Measurements from ENCODE around the gene BCAR1. TPM values are rescaled to one million over a fixed set of nuclear protein-coding genes. Genes with fewer than 3 reads are reported as not detected.
A peak's percentile ranks its signal among the peaks of the same experiment; 100 is the strongest.

BCAR1 gene
- total and polyA plus RNA-seq, 4 donors: 25.1 to 98.0 (median 59.0) TPM

DNA sequence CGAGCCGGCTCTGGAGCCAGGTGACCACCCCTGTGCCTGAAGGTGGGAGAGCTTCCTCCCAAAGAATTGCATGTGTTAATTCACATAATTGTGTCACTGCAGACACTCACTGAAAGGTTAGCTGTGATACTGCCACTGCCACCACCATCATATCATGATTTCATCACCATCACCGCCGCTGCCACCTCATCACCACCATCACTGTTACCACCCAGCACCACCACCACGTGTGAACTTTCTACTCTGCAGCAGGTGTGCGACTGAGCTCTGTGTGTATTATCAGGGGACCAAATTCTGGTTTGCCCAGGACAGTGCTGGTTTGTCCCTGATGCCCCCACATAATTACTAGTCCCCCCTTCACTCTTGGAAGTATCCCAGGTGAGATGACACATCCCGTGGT is 15.2 kb downstream of the BCAR1 start:
- no peaks in the 10 kb centered on the region for H3K27me3 ChIP-seq (ENCODE audit: control insufficient read depth, insufficient read depth, low read length)
- peak in 1 of 6 donors; percentile 1 for DNase-seq (ENCODE audit: low read depth in 4 of 6, low spot score in 6 of 6)
- no peaks in the 10 kb centered on the region for H3K9me3 ChIP-seq (ENCODE audit: control insufficient read depth, insufficient read depth, low read length)
- 90% methylated on average over 7 of the region's 7 CpGs for WGBS (ENCODE audit: insufficient coverage)
- H3K36me3 ChIP-seq (ENCODE audit: control insufficient read depth, insufficient read depth, low read length): peaks cover 90% of the 10 kb centered on the region
- H3K27ac ChIP-seq (ENCODE audit: low read depth, low read length): no peak overlapping the region
- peaks cover 65% of the 10 kb centered on the region for H3K4me1 ChIP-seq (ENCODE audit: control insufficient read depth, insufficient read depth, low read length)
- no peak overlapping the region for H3K4me3 ChIP-seq (ENCODE audit: low read depth, low read length)

DNA sequence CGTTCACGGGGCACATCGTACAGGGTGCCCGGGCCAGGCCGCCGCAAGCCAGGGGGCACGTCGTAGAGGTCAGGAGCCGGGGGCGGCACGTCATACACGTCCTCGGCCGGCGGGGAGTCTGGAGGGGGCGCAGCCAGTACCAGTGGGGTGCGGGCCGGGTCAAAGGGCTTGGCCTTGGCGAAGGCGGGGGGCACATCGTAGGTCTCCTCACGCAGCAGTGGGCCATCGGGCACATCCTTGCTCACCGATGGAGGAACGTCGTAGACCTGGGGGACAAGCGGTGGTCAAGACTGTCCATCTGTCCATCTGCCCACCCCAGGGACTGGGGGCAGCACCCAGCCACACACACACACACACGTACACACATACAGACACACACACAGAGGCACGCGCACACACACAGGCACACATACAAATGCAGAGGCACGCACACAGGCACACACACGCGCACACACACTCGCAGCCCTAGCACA is 15.7 kb downstream of the BCAR1 start:
- Histone ChIP-seq H3K36me3 (ENCODE audit: control insufficient read depth, insufficient read depth, low read length) (peaks cover 89% of the 10 kb centered on the region), H3K27ac (ENCODE audit: low read depth, low read length) (no peak overlapping the region), H3K27me3 (ENCODE audit: control insufficient read depth, insufficient read depth, low read length) (no peaks in the 10 kb centered on the region), H3K9me3 (ENCODE audit: control insufficient read depth, insufficient read depth, low read length) (no peaks in the 10 kb centered on the region), H3K4me3 (ENCODE audit: low read depth, low read length) (no peak overlapping the region), H3K4me1 (ENCODE audit: control insufficient read depth, insufficient read depth, low read length) (peaks cover 60% of the 10 kb centered on the region)
- peak in 1 of 6 donors; percentile 1 for DNase-seq (ENCODE audit: low read depth in 4 of 6, low spot score in 6 of 6)
- 94% methylated on average over 33 of the region's 34 CpGs for WGBS (ENCODE audit: insufficient coverage)

DNA sequence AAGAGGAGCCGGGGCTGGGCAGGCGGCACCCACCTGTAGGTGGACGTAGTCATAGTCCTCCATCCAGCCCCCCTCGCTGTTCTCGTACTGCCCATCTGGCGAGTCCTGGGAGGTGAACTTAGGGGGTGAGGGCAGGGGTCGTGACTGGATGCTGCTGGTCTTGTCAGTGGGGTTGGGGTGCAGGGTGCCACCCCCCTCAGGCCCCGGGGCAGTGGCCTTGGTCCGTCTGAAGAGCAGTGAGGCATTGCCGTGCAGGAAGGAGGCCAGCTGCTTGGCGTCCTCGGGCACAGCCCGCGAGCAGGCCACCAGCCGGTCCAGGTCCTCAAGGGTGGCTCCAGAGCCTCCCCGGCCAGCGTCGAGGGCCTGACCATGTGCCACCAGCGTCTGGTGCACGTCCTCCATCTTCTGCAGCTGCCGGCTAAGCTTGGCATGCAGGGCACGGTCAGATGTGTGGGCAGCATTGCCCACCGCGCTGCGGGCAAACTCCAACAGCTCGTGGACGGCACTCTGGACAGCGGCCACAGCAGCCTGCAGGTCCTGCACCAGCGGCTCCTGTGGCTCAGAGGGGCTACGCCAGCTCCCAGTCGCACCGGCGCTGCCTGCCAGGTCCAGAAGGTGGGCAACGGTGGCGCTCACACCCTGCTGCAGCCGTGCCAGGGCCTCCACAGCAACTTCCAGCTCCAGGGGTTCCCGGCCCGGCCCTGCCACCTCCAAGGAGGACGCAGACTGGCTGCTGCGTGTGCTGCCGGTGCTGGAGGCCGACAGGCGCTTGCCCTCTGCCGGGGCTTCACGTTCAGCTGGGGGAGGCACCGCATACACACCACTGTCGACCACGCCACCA is 16.3 kb downstream of the BCAR1 start:
- Histone ChIP-seq H3K27ac (ENCODE audit: low read depth, low read length) (peak overlapping the region; percentile 58), H3K9me3 (ENCODE audit: control insufficient read depth, insufficient read depth, low read length) (no peaks in the 10 kb centered on the region), H3K36me3 (ENCODE audit: control insufficient read depth, insufficient read depth, low read length) (peaks cover 89% of the 10 kb centered on the region), H3K4me3 (ENCODE audit: low read depth, low read length) (no peak overlapping the region), H3K4me1 (ENCODE audit: control insufficient read depth, insufficient read depth, low read length) (peaks cover 53% of the 10 kb centered on the region), H3K27me3 (ENCODE audit: control insufficient read depth, insufficient read depth, low read length) (no peaks in the 10 kb centered on the region)
- DNase-seq (ENCODE audit: low read depth in 4 of 6, low spot score in 6 of 6): peak in 1 of 6 donors; percentile 4
- WGBS (ENCODE audit: insufficient coverage): 79% methylated on average over 46 of the region's 48 CpGs

DNA sequence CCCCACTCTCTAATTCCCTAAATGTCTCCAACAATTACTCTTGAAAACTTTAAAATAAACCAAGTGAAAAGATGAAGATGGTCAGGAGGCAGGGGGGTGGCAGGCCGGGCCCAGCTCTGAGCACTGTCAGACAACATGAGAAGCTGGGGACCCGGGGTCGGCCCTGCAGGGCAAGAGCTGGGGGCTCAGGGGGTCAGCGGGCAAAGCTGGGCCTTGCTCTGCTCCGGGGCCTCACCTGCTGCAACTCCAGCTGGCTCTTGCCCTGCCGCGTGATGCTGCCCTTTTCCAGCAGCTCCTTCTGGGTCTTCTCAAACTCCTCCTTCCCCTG is 17.8 kb downstream of the BCAR1 start:
- H3K27ac ChIP-seq (ENCODE audit: low read depth, low read length): no peak overlapping the region

DNA sequence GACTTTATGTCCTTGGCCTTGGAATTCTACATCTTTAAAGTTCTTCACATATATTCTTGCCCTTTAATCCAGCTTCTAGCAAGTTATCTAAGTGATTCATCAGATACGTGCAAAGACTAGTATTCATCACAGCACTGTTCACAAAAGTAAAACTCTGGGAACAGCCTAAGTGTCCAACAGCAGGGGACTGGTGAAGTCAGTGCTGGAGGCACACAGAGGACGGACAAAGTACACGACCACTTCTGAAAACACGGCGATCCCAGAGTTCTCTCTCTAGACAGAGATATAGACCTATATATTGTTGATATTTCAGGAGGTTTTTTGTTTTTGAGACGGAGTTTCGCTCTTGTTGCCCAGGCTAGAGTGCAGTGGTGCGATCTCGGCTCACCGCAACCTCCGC is 19.9 kb downstream of the BCAR1 start:
- Histone ChIP-seq H3K4me1 (ENCODE audit: control insufficient read depth, insufficient read depth, low read length) (peaks cover 24% of the 10 kb centered on the region), H3K4me3 (ENCODE audit: low read depth, low read length) (no peak overlapping the region), H3K36me3 (ENCODE audit: control insufficient read depth, insufficient read depth, low read length) (peaks cover 87% of the 10 kb centered on the region), H3K9me3 (ENCODE audit: control insufficient read depth, insufficient read depth, low read length) (no peaks in the 10 kb centered on the region), H3K27me3 (ENCODE audit: control insufficient read depth, insufficient read depth, low read length) (no peaks in the 10 kb centered on the region), H3K27ac (ENCODE audit: low read depth, low read length) (no peak overlapping the region)
- WGBS (ENCODE audit: insufficient coverage): 94% methylated on average over 3 of the region's 11 CpGs
- no peak for DNase-seq (ENCODE audit: low read depth in 4 of 6, low spot score in 6 of 6)

More for the DNA sequence above, 17.8 kb downstream of the BCAR1 start:
- Histone ChIP-seq H3K9me3 (ENCODE audit: control insufficient read depth, insufficient read depth, low read length) (no peaks in the 10 kb centered on the region), H3K4me1 (ENCODE audit: control insufficient read depth, insufficient read depth, low read length) (peaks cover 38% of the 10 kb centered on the region), H3K36me3 (ENCODE audit: control insufficient read depth, insufficient read depth, low read length) (peaks cover 89% of the 10 kb centered on the region), H3K27me3 (ENCODE audit: control insufficient read depth, insufficient read depth, low read length) (no peaks in the 10 kb centered on the region), H3K4me3 (ENCODE audit: low read depth, low read length) (no peak overlapping the region)
- 66% methylated on average over 7 of the region's 7 CpGs for WGBS (ENCODE audit: insufficient coverage)
- DNase-seq (ENCODE audit: low read depth in 4 of 6, low spot score in 6 of 6): no peak

DNA sequence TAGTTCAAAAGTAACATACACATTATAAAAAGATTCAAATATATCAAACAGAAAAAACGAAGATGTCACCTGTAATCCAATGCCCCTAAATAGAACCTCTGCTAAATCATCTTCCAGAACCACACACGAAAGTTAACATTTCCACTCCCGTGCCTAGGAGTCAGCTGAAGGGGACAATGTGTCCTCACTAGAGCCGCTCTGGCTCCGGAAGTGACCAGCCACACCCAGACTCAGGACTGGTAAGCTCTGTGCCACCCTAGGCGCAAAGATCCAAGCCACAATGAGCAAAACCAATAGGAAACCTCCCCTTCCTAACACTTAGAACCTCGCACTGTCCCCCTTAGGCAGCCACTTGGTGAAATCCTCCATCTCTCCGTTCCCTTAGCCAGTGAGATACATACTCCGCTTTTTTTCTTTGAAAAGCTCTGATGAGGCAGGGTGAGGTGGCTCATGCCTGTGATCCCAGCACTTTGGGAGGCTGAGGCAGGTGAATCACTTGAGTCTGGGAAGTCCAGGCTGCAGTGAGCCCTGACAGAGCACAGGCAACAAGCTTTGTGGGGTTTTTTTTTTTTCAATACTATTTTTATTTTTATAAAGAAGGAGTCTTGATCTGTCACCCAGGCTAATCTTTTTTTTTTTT is 20.8 kb downstream of the BCAR1 start:
- Histone ChIP-seq H3K36me3 (ENCODE audit: control insufficient read depth, insufficient read depth, low read length) (peaks cover 80% of the 10 kb centered on the region), H3K27me3 (ENCODE audit: control insufficient read depth, insufficient read depth, low read length) (no peaks in the 10 kb centered on the region), H3K9me3 (ENCODE audit: control insufficient read depth, insufficient read depth, low read length) (no peaks in the 10 kb centered on the region), H3K4me1 (ENCODE audit: control insufficient read depth, insufficient read depth, low read length) (peaks cover 23% of the 10 kb centered on the region), H3K27ac (ENCODE audit: low read depth, low read length) (no peak overlapping the region), H3K4me3 (ENCODE audit: low read depth, low read length) (no peak overlapping the region)
- no peak for DNase-seq (ENCODE audit: low read depth in 4 of 6, low spot score in 6 of 6)
- 97% methylated on average over 6 of the region's 9 CpGs for WGBS (ENCODE audit: insufficient coverage)

DNA sequence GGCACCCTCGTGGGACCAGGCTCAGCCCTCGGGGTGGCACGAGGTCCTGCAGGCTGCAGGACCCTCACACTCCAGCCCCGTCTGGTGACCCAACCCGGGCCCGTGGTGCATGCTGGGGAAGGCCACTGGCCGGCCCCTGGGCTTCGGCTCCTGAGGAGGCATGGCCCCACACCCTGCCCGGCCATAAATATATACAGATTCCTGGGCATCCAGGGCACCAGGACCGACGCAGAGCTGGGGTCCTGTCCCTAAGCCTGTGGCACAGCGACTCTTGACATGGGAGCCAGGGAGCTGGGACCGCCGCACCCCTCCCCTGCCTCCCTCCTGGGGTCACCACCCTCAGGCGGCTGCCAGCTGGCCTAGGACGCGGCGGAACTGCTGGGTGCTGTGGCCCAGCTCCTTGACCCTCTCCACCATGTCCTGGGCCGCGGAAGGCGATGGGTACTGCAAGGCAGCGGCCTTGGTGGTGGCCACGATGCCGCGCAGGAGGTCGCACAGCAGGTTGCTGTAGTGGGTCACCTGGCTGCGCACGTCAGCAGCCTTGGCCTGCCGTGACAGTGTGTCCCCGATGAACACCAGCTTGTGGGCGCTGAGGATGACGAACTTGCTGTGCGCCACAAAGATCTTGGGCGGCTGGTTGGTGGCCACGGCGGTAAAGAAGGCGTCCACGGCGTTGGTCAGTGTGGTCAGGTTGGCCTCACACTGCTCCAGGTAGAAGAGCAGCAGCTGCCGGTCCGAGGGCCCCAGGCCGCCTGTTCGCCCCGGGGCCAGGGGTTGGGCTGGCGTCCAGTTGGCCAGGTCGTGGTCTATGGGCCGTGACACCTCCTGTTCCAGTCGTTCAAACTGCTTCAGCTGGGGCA is 22.0 kb downstream of the BCAR1 start:
- 95% methylated on average over 48 of the region's 48 CpGs for WGBS (ENCODE audit: insufficient coverage)
- Histone ChIP-seq H3K27me3 (ENCODE audit: control insufficient read depth, insufficient read depth, low read length) (no peaks in the 10 kb centered on the region), H3K36me3 (ENCODE audit: control insufficient read depth, insufficient read depth, low read length) (peaks cover 68% of the 10 kb centered on the region), H3K9me3 (ENCODE audit: control insufficient read depth, insufficient read depth, low read length) (no peaks in the 10 kb centered on the region), H3K4me1 (ENCODE audit: control insufficient read depth, insufficient read depth, low read length) (peaks cover 11% of the 10 kb centered on the region), H3K4me3 (ENCODE audit: low read depth, low read length) (no peak overlapping the region), H3K27ac (ENCODE audit: low read depth, low read length) (no peak overlapping the region)
- DNase-seq (ENCODE audit: low read depth in 4 of 6, low spot score in 6 of 6): no peak

DNA sequence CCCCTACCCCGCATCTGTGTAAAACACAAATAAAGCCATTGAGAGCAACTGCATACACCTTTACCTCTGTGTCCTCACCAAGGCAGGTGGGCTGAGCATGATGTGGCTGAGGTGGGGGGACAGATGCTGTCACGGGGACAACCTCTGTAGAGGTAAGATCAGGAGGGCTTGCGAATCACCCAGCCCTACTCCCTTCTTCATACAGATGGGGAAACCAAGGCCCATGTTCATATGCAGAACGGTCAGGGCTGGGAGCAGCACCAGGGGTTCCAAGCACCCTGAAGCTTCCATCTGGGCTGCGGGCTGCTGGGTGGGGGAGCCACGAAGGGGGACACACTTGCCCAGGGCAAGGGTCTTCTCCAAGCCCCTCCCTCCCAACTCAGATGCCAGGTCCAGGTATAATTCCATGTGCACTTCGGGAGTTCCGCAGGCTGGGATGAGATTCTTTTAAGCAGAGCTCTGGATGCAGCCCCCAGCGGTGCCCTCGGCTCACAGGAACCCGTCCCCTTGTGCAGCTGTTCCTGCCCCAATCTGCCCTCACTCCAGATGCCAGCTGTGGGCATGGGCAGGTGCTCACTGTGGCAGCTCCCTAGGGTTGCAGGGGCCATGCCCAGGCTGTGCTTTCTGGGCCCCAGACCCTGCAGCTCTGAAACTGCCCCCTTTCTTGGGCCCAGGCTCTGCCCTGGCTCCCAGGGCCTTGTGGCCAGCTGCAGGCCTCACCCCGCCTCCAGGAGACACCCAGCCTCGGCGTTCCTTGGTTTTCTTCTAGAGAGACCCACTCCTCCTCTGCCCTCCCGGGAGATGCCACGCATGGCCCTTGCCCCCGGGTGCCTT is 23.1 kb downstream of the BCAR1 start:
- Histone ChIP-seq H3K9me3 (ENCODE audit: control insufficient read depth, insufficient read depth, low read length) (no peaks in the 10 kb centered on the region), H3K27ac (ENCODE audit: low read depth, low read length) (no peak overlapping the region), H3K36me3 (ENCODE audit: control insufficient read depth, insufficient read depth, low read length) (peaks cover 58% of the 10 kb centered on the region), H3K27me3 (ENCODE audit: control insufficient read depth, insufficient read depth, low read length) (no peaks in the 10 kb centered on the region), H3K4me1 (ENCODE audit: control insufficient read depth, insufficient read depth, low read length) (peaks cover 4% of the 10 kb centered on the region), H3K4me3 (ENCODE audit: low read depth, low read length) (no peak overlapping the region)
- 90% methylated on average over 10 of the region's 17 CpGs for WGBS (ENCODE audit: insufficient coverage)
- no peak for DNase-seq (ENCODE audit: low read depth in 4 of 6, low spot score in 6 of 6)

Data from spinal cord (tissue), 10 donors.